ENCODE data around the gene MYOCD. TPM values are rescaled to one million over a fixed set of nuclear protein-coding genes. Genes with fewer than 3 reads are reported as not detected.

The MYOCD gene
- not detected in 2 replicates for total RNA-seq (2022)
- Bru-seq, nascent RNA: not detected
- not detected for BruChase-seq, experiment 1, labeled RNA remaining after a 6-hour chase
- not detected for BruChase-seq, experiment 2, labeled RNA remaining after a 2-hour chase
- long read RNA-seq: 0 reads

GRCh38 chr17:12665263-12666210, at the start of gene MYOCD:
TSS of gene MYOCD (plus strand) at chr17:12665890. CDS start at chr17:12666189, 299 bp downstream.
- TF ChIP-seq, protein P1, sequence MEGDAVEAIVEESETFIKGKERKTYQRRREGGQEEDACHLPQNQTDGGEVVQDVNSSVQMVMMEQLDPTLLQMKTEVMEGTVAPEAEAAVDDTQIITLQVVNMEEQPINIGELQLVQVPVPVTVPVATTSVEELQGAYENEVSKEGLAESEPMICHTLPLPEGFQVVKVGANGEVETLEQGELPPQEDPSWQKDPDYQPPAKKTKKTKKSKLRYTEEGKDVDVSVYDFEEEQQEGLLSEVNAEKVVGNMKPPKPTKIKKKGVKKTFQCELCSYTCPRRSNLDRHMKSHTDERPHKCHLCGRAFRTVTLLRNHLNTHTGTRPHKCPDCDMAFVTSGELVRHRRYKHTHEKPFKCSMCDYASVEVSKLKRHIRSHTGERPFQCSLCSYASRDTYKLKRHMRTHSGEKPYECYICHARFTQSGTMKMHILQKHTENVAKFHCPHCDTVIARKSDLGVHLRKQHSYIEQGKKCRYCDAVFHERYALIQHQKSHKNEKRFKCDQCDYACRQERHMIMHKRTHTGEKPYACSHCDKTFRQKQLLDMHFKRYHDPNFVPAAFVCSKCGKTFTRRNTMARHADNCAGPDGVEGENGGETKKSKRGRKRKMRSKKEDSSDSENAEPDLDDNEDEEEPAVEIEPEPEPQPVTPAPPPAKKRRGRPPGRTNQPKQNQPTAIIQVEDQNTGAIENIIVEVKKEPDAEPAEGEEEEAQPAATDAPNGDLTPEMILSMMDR (IDR thresholded peaks at IDR 0.05; ENCODE audit: unreplicated experiment): no peak
- intact Hi-C loops (cut with micrococcal nuclease): loop anchor here (2.0 kb wide), 1 partner anchor 119 kb away; no protein-coding TSS in a partner anchor
- Mint-ChIP-seq H3K27ac (ENCODE audit: low read depth, unreplicated experiment) (no peak within 1 kb of the TSS), H3K9me3 (ENCODE audit: unreplicated experiment) (no peaks in the 10 kb centered on the region), H3K36me3 (ENCODE audit: insufficient read depth, unreplicated experiment) (no peaks in the 10 kb centered on the region), H3K27me3 (ENCODE audit: insufficient read depth, unreplicated experiment) (peaks cover 25% of the 10 kb centered on the region), H3K4me1 (ENCODE audit: insufficient read depth, unreplicated experiment) (no peaks in the 10 kb centered on the region), H3K4me3 (ENCODE audit: unreplicated experiment) (no peak within 1 kb of the TSS)
- DNase-seq (ENCODE audit: unreplicated experiment): no peak
- POLR2A ChIA-PET: no interaction called here
- no TSS peak for BruUV-seq (replicated peaks)
- CTCF ChIA-PET: interaction anchor here (0.6 to 5.3 kb wide), 7 partner anchors 10 to 411 kb away, joined by 3 to 90 read pairs (median 4); no protein-coding TSS in a partner anchor

DNA sequence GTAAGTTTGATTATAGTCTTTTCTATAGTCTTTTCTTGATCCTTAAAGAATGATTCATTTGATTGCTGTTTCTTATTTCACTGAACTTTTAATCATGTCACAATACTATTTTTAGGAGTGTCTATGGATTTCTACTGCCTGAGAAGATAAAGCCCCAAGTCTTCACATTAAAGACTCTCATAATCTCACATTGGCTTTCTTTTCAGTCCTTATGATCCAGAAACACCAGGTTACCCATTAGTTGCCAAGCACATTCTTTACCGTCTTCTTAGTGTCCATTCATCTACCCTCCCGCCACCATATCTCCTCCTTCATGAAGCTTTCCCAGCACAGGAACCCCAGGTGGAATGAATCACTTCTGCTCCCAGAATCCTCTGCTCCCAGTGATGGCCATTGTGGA, 49.5 kb upstream of the MYOCD start:
- H3K36me3 Mint-ChIP-seq (ENCODE audit: insufficient read depth, unreplicated experiment): no peaks in the 10 kb centered on the region
- H3K27ac Mint-ChIP-seq (ENCODE audit: low read depth, unreplicated experiment): no peak overlapping the region
- BruUV-seq (replicated peaks): no TSS peak
- POLR2A ChIA-PET: no interaction called here
- H3K9me3 Mint-ChIP-seq (ENCODE audit: unreplicated experiment): peaks cover 7% of the 10 kb centered on the region
- no peak for DNase-seq (ENCODE audit: unreplicated experiment)
- no peaks in the 10 kb centered on the region for H3K4me1 Mint-ChIP-seq (ENCODE audit: insufficient read depth, unreplicated experiment)
- CTCF ChIA-PET: no interaction called here
- intact Hi-C loops (cut with micrococcal nuclease): no loop called here
- H3K4me3 Mint-ChIP-seq (ENCODE audit: unreplicated experiment): no peak overlapping the region
- TF ChIP-seq, protein P1 (IDR thresholded peaks at IDR 0.05; ENCODE audit: unreplicated experiment): no peak
- H3K27me3 Mint-ChIP-seq (ENCODE audit: insufficient read depth, unreplicated experiment): peaks cover 24% of the 10 kb centered on the region

DNA sequence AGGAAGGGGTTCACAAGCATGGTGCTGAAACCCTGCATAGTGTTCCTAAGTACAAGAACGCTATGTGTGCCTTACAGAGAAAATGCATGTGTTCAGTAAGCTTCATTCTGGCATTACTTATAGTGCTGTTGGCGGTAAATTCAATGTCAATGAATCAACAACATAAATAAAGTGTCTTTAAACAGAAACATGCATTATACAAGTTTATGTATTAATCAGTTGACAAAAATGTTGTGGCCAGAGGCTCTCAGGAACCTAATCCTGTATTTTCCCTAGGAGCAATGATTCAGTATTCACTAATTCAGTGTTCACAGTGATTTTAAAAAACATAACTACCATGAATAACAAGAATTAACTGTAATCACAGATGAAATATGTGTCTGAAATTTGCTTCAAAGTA, 47.1 kb upstream of the MYOCD start:
- peaks cover 14% of the 10 kb centered on the region for H3K9me3 Mint-ChIP-seq (ENCODE audit: unreplicated experiment)
- TF ChIP-seq, protein P1 (IDR thresholded peaks at IDR 0.05; ENCODE audit: unreplicated experiment): no peak
- intact Hi-C loops (cut with micrococcal nuclease): no loop called here
- DNase-seq (ENCODE audit: unreplicated experiment): no peak
- no peaks in the 10 kb centered on the region for H3K4me1 Mint-ChIP-seq (ENCODE audit: insufficient read depth, unreplicated experiment)
- H3K36me3 Mint-ChIP-seq (ENCODE audit: insufficient read depth, unreplicated experiment): no peaks in the 10 kb centered on the region
- H3K27ac Mint-ChIP-seq (ENCODE audit: low read depth, unreplicated experiment): no peak overlapping the region
- H3K4me3 Mint-ChIP-seq (ENCODE audit: unreplicated experiment): no peak overlapping the region
- BruUV-seq (replicated peaks): no TSS peak
- ChIA-PET CTCF (interaction anchor here (0.6 to 1.5 kb wide), 2 partner anchors 47 to 73 kb away, joined by 4 to 5 read pairs; partner anchors contain the start of gene MYOCD), POLR2A (no interaction called here)
- H3K27me3 Mint-ChIP-seq (ENCODE audit: insufficient read depth, unreplicated experiment): peaks cover 21% of the 10 kb centered on the region

GRCh38 chr17:12619459-12620199, 46.1 kb upstream of the MYOCD start:
- no peaks in the 10 kb centered on the region for H3K4me1 Mint-ChIP-seq (ENCODE audit: insufficient read depth, unreplicated experiment)
- no peaks in the 10 kb centered on the region for H3K36me3 Mint-ChIP-seq (ENCODE audit: insufficient read depth, unreplicated experiment)
- DNase-seq (ENCODE audit: unreplicated experiment): no peak
- BruUV-seq (replicated peaks): no TSS peak
- ChIA-PET CTCF (interaction anchor here (1.5 kb wide), 1 partner anchor 74 kb away, joined by 5 read pairs; no protein-coding TSS in a partner anchor), POLR2A (interaction anchor here (0.6 to 0.9 kb wide), 2 partner anchors 8 to 26 kb away, joined by 3 read pairs; no protein-coding TSS in a partner anchor)
- no peak overlapping the region for H3K27ac Mint-ChIP-seq (ENCODE audit: low read depth, unreplicated experiment)
- TF ChIP-seq, protein P1 (IDR thresholded peaks at IDR 0.05; ENCODE audit: unreplicated experiment): no peak
- peaks cover 10% of the 10 kb centered on the region for H3K27me3 Mint-ChIP-seq (ENCODE audit: insufficient read depth, unreplicated experiment)
- intact Hi-C loops (cut with micrococcal nuclease): no loop called here
- H3K9me3 Mint-ChIP-seq (ENCODE audit: unreplicated experiment): peaks cover 14% of the 10 kb centered on the region
- H3K4me3 Mint-ChIP-seq (ENCODE audit: unreplicated experiment): no peak overlapping the region
